Measurements from ENCODE around the gene ISG15. TPM values are rescaled to one million over a fixed set of nuclear protein-coding genes. Genes with fewer than 3 reads are reported as not detected.
A peak's percentile ranks its signal among the peaks of the same experiment; 100 is the strongest.

Gene ISG15
- total and polyA plus RNA-seq, 9 of the 15 experiments (the other 6 are each of a cell fraction or from before 2014, with no cell fraction given) = 0.40 to 58.3 (median 12.2) TPM

GRCh38 chr1:980137-980571, 33.1 kb upstream of the ISG15 start:
- DNase-seq (ENCODE audit: extremely low read depth in 1 of 4, low spot score in 3 of 4) (no peak), ATAC-seq (no peak), FAIRE-seq (no peak)
- Histone ChIP-seq H3K4me1 (replicated peaks in 1 of 2; ENCODE audit: control insufficient read depth in 2 of 2, insufficient read depth in 2 of 2, low read length in 2 of 2) (peaks cover 0 to 75% of the 10 kb centered on the region in 2 experiments; a peak in 3 of 5 replicates), H3K9ac (ENCODE audit: insufficient read depth in 1 of 2, low read depth in 2 of 2, low read length in 2 of 2) (peak overlapping the region in 1 of 2 experiments; percentile 50; a peak in 2 of 4 replicates), H3K4me3 (no peak overlapping the region), H3K4me2 (ENCODE audit: insufficient read depth, low read length) (no peak overlapping the region), H3K9me3 (replicated peaks; ENCODE audit: control insufficient read depth, insufficient read depth, low read depth, low read length) (no peaks in the 10 kb centered on the region), H3K27me3 (ENCODE audit: control insufficient read depth in 2 of 2, insufficient read depth in 2 of 2, low read length in 2 of 2) (peaks cover 39 to 70% of the 10 kb centered on the region in 2 experiments; a peak in 4 of 5 replicates), H3K27ac (ENCODE audit: extremely low read depth, low read depth, low read length) (no peak overlapping the region), H3K36me3 (ENCODE audit: control insufficient read depth, insufficient read depth, low read length) (no peaks in the 10 kb centered on the region), H4K20me1 (replicated peaks; ENCODE audit: control insufficient read depth, insufficient read depth, low read length) (peaks cover 13% of the 10 kb centered on the region), H3K79me2 (ENCODE audit: control insufficient read depth, insufficient read depth, low read length) (no peaks in the 10 kb centered on the region), H3K9me1 (ENCODE audit: control insufficient read depth, insufficient read depth, low read length) (no peaks in the 10 kb centered on the region), H2AFZ (ENCODE audit: low read depth, low read length) (no peak overlapping the region)
- WGBS (ENCODE audit: insufficient coverage, low coverage, missing lambda C conversion rate) = 29% methylated on average over 13 of the region's 13 CpGs
- no TSS peak for BruUV-seq (replicated peaks)
- ChIA-PET CTCF (ENCODE audit: low intra/inter-chr PET ratio) (interaction anchor here (1.1 kb wide), 1 partner anchor 76 kb away, joined by 4 read pairs; no protein-coding TSS in a partner anchor), POLR2A (interaction anchor here (0.7 to 1.5 kb wide), 3 partner anchors 13 to 344 kb away, joined by 4 to 7 read pairs (median 4); no protein-coding TSS in a partner anchor)
- TF ChIP-seq PCBP1 (IDR thresholded peaks at IDR 0.05; ENCODE audit: low read depth, low read length, poor library complexity, severe bottlenecking) (peak; percentile 10), ARID4B (CRISPR knock-in tag; IDR thresholded peaks at IDR 0.05) (0 out of 2 replicates have a peak, but pooled peaks have one; percentile 4)
- TF ChIP-seq, protein P1, sequence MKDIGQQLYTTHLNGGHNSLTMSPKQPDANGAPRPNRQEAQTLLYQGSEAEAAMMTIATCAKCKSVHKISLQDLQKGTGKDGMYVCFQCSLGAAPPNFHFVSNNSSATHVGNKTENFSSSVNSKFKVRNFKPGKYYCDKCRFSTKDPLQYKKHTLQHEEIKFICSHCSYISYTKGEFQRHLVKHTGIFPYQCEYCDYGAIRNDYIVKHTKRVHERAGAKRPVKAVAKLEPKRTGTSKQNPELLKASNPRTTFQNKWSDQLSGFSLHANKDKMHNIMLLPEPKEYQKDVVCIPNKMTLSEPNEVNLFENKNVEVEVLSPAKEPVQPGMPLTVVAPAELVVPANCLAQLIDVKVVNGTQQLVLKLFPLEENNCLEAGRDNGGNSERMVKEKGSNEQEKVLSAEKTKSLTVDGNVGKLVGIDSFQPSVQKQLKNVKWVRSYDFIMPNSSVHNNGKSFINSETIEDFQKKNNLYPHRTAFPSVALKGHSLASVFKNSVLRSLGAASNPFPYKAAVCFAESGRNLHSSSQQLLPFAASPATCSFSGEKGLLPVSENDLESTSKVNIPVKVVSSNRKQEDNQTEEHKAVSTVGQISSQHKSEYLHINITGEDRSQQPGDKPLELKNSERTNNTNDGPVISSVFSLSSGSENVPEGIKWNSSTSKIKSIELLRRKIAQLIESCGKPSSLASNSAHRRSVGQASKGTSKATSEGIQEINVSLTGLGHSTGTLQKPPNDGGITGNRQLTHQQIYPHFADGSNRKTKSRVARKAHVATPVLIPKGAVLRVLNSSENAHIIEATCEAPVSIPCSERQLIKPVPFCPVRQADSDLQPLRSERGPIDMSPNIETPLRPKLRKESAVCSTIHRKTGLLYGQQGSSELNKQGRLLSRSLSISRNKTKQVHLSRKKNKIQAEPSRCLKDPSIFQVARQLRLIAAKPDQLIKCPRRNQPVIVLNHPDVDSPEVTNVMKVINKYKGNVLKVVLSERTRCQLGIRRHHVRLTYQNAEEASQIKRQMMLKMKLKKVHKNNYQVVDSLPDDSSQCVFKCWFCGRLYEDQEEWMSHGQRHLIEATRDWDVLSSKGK (CRISPR knock-in tag; IDR thresholded peaks at IDR 0.05) = no peak
- intact Hi-C loops (cut with micrococcal nuclease) (loop anchor here (10.0 kb wide), 1 partner anchor 315 kb away; no protein-coding TSS in a partner anchor), in situ Hi-C loops (cut with MboI) (loop anchor here (10.0 kb wide), 1 partner anchor 85 kb away; no protein-coding TSS in a partner anchor)
